HFFc6 (cell line): ENCODE measurements around the gene GSTT4. TPM values are rescaled to one million over a fixed set of nuclear protein-coding genes. Genes with fewer than 3 reads are reported as not detected.

Experiments used
- DNase-seq: peaks from one replicate; pipeline ENCODE4 v3.0.0-alpha.2; 2018
- H3K27ac Mint-ChIP-seq: 2 replicates; pipeline ENCODE4 v1.8.0; 2020; ENCODE audit warnings: mild to moderate bottlenecking, mixed read lengths
- H3K27me3 Mint-ChIP-seq: 2 replicates; pipeline ENCODE4 v1.8.0; 2021; ENCODE audit warnings: mild to moderate bottlenecking, moderate library complexity, mixed read lengths; ENCODE audit not compliant: insufficient read depth
- H3K36me3 Mint-ChIP-seq: 2 replicates; pipeline ENCODE4 v1.8.0; 2021; ENCODE audit warnings: low read depth, mixed read lengths
- H3K4me1 Mint-ChIP-seq: 2 replicates; pipeline ENCODE4 v1.8.0; 2020; ENCODE audit warnings: low read depth, mixed read lengths
- H3K4me3 Mint-ChIP-seq: 2 replicates; pipeline ENCODE4 v1.8.0; 2020; ENCODE audit warnings: mild to moderate bottlenecking, moderate library complexity, mixed read lengths
- H3K9me3 Mint-ChIP-seq: 2 replicates; pipeline ENCODE4 v1.8.0; 2020; ENCODE audit warnings: mild to moderate bottlenecking, mixed read lengths
- total RNA-seq, 6 experiments: library from RNA; stranded (reverse); fragmentation: NEBNext Ultra II Directional; extraction: Animal tissue kit (Norgen Biotek cat#: 25700); gene quantifications; 2 replicates in 1 of 6; 3 replicates in 5 of 6; pipeline ENCODE4 v1.2.3, GENCODE V29; 2021
- TF ChIP-seq, protein P1 (sequence below): fragments of 200-600 bp; sonication (generic); IDR thresholded peaks from 2 replicates; pipeline ENCODE4 v1.5.0; 2021; ENCODE audit warnings: antibody characterized with exemption, mild to moderate bottlenecking

The GSTT4 gene
- total RNA-seq, 6 experiments from 2014 or later: not detected

DNA sequence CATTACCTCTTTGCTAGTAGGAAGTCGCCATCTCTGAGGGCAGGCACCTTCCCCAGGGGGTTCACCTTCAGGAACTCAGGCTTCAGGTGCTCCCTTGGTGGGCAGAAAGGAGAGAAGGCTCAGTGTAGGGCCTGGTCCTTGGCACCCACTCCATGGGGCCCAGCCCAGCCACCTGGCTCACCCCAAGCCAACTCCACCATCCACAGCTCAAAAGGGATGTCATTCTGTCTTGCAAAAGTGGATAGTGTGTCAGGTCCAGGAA, 2.7 kb upstream of the GSTT4 start:
- Mint-ChIP-seq H3K27ac (no peak overlapping the region), H3K4me3 (no peak overlapping the region), H3K4me1 (peaks cover 14% of the 10 kb centered on the region), H3K36me3 (no peaks in the 10 kb centered on the region), H3K9me3 (no peaks in the 10 kb centered on the region), H3K27me3 (peaks cover 20% of the 10 kb centered on the region)
- no peak for DNase-seq
- TF ChIP-seq, protein P1, sequence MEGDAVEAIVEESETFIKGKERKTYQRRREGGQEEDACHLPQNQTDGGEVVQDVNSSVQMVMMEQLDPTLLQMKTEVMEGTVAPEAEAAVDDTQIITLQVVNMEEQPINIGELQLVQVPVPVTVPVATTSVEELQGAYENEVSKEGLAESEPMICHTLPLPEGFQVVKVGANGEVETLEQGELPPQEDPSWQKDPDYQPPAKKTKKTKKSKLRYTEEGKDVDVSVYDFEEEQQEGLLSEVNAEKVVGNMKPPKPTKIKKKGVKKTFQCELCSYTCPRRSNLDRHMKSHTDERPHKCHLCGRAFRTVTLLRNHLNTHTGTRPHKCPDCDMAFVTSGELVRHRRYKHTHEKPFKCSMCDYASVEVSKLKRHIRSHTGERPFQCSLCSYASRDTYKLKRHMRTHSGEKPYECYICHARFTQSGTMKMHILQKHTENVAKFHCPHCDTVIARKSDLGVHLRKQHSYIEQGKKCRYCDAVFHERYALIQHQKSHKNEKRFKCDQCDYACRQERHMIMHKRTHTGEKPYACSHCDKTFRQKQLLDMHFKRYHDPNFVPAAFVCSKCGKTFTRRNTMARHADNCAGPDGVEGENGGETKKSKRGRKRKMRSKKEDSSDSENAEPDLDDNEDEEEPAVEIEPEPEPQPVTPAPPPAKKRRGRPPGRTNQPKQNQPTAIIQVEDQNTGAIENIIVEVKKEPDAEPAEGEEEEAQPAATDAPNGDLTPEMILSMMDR: no peak

DNA sequence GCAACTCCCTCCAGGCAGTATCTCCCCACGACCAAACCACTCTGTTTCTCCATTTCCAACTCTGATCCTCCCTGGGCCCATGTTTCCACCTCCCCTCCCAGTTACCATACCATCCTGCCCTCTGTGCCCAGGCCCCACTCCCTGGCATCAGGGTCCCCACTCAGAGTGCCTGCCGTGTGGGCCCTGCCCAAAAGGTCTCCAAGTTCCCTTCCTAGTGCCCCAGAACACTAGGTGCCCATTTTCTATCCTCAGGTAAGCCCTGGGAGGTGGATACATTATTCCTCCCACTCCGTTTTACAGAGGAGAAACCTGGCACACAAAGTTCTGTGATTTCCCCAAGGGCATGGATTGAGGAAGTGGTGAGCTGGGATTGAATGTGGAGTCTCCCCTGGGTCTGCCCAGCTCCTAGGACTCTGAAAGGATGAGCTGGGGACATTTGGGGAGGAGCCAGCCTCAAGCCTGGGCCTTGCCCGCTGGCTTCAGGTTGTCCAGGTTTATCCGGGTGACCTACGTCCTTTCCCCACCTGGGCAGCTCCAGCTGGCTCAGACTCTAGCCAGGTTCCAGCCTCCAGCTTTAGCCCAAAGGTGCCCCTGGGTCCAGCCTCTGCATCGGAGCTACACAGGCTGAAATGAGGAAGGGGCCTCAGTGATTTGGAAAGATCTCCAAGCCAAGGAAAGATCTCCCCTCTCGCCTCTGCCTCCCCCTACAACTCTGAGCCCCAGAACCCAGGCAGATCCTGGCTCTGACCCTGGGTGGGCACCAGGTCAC, 2.2 kb upstream of the GSTT4 start:
- H3K4me1 Mint-ChIP-seq: peaks cover 11% of the 10 kb centered on the region
- H3K27me3 Mint-ChIP-seq: peaks cover 20% of the 10 kb centered on the region
- H3K4me3 Mint-ChIP-seq: no peak overlapping the region
- DNase-seq: no peak
- no peaks in the 10 kb centered on the region for H3K36me3 Mint-ChIP-seq
- TF ChIP-seq, protein P1: no peak
- no peak overlapping the region for H3K27ac Mint-ChIP-seq
- no peaks in the 10 kb centered on the region for H3K9me3 Mint-ChIP-seq

DNA sequence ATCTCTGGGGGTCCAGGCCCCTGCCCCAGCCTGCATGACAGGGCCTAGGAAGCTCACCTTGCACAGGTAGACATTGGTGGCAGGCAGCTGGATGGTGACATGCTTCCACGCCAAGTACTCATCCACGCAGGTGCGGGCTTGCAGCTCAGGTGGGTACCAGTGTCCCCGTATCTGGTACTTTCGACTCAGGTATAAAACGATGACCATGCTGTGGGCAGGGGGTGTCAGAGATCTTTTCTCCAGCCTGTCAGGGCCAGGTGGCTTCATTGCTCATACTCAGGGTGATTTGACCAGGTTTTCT, 1.6 kb upstream of the GSTT4 start:
- no peak overlapping the region for H3K4me3 Mint-ChIP-seq
- DNase-seq: no peak
- H3K27ac Mint-ChIP-seq: no peak overlapping the region
- H3K4me1 Mint-ChIP-seq: 0 out of 2 replicates have a peak, but pooled peaks cover 6% of the 10 kb centered on the region
- no peaks in the 10 kb centered on the region for H3K36me3 Mint-ChIP-seq
- no peaks in the 10 kb centered on the region for H3K9me3 Mint-ChIP-seq
- TF ChIP-seq, protein P1: no peak
- H3K27me3 Mint-ChIP-seq: peaks cover 26% of the 10 kb centered on the region

DNA sequence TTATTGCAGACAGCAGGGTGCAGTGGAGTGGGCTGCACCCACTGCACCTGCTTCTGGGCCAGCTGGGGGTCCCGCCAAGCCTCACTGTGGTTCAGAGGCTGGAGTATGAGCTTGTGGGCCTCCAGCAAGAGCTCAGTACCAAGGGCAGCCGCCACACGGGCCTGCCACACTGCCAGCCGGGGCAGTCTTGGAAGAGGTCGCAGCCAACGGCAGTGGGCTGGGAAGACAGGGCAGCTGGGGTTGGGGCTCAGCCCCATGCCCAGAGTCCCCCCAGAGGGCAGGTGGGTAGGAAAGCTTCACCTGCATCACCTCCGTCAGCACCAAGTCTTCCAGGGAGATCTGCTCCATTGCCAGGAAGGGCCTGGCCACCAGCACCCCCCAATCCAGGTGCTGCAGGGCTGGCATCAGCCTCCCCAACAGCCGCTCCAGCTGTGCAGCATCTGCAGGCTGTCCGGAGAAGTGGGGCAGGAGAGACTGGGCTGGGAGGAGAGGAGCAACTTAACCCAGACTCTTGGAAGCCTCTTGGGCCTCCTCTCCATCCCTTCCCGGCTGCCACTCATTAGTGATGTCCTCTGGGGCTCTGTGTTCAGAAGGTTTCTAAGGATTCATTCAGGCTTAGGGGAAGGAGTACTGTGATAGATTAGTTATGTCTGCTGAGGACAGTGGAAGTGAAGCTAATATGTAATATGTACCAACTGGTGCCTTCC, 1.1 kb upstream of the GSTT4 start:
- Mint-ChIP-seq H3K27ac (no peak overlapping the region), H3K4me1 (0 out of 2 replicates have a peak, but pooled peaks cover 6% of the 10 kb centered on the region), H3K9me3 (no peaks in the 10 kb centered on the region), H3K27me3 (peaks cover 26% of the 10 kb centered on the region), H3K36me3 (no peaks in the 10 kb centered on the region), H3K4me3 (no peak overlapping the region)
- TF ChIP-seq, protein P1: no peak
- no peak for DNase-seq

DNA sequence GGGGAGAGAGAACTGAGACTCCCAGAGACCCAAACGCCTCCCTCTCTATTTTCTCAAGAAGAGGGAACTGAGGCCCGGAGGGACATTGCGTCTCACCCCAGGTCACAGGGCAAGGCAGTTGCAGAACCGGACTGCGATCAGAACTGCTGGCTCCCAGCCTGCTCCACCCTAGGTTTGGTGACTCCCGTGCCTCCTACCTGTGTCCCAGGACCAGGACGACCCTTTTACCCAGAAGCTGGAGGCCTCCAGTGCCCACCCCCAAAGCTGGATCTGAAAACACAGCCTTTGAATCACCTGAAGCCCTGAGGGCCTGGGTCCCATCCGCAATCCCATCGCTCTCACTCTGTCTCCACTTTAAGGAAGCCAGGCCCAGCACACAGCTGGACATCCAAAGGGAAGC, 1.4 kb downstream of the GSTT4 start:
- TF ChIP-seq, protein P1: no peak
- Mint-ChIP-seq H3K27me3 (peaks cover 25% of the 10 kb centered on the region), H3K36me3 (no peaks in the 10 kb centered on the region), H3K4me3 (no peak overlapping the region), H3K27ac (no peak overlapping the region), H3K9me3 (no peaks in the 10 kb centered on the region), H3K4me1 (no peaks in the 10 kb centered on the region)
- no peak for DNase-seq
